ENCODE data around the gene IQCH. TPM values are rescaled to one million over a fixed set of nuclear protein-coding genes. Genes with fewer than 3 reads are reported as not detected.
A peak's percentile ranks its signal among the peaks of the same experiment; 100 is the strongest.

Gene IQCH
- total and polyA plus RNA-seq, 9 of the 15 experiments (the other 6 are each of a cell fraction or from before 2014, with no cell fraction given) = 1.8 to 3.9 (median 2.7) TPM

DNA sequence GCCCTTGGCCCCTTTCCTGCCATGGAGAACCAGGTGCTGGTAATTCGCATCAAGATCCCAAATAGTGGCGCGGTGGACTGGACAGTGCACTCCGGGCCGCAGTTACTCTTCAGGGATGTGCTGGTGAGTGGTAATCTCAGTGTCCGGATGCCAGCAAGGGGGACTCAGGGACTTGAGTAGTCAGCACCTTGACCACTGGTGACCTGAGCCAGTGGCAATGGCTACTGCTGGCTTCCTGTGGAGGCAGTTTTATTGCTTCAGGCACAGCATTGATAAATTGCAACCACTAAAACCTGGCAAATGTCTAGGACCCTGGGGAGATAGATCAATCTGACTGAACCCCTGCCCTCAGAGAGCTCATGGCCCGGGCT, 288.7 kb downstream of the IQCH start (continued):
- TF ChIP-seq, protein P1, sequence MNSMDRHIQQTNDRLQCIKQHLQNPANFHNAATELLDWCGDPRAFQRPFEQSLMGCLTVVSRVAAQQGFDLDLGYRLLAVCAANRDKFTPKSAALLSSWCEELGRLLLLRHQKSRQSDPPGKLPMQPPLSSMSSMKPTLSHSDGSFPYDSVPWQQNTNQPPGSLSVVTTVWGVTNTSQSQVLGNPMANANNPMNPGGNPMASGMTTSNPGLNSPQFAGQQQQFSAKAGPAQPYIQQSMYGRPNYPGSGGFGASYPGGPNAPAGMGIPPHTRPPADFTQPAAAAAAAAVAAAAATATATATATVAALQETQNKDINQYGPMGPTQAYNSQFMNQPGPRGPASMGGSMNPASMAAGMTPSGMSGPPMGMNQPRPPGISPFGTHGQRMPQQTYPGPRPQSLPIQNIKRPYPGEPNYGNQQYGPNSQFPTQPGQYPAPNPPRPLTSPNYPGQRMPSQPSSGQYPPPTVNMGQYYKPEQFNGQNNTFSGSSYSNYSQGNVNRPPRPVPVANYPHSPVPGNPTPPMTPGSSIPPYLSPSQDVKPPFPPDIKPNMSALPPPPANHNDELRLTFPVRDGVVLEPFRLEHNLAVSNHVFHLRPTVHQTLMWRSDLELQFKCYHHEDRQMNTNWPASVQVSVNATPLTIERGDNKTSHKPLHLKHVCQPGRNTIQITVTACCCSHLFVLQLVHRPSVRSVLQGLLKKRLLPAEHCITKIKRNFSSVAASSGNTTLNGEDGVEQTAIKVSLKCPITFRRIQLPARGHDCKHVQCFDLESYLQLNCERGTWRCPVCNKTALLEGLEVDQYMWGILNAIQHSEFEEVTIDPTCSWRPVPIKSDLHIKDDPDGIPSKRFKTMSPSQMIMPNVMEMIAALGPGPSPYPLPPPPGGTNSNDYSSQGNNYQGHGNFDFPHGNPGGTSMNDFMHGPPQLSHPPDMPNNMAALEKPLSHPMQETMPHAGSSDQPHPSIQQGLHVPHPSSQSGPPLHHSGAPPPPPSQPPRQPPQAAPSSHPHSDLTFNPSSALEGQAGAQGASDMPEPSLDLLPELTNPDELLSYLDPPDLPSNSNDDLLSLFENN (IDR thresholded peaks at IDR 0.05; ENCODE audit: low read depth in 2 of 2, low read length in 2 of 2) = no peak
- TF ChIP-seq SNRNP70 (optimal IDR thresholded peaks at IDR 0.05; ENCODE audit: low read depth, low read length) (no peak), SAFB2 (IDR thresholded peaks at IDR 0.05; ENCODE audit: borderline replicate concordance, low read depth, low read length, severe bottlenecking) (no peak), BACH1 (tag; IDR thresholded peaks at IDR 0.05) (no peak), YY1 (IDR thresholded peaks at IDR 0.05; ENCODE audit: borderline replicate concordance in 1 of 3, control insufficient read depth in 1 of 3, extremely low read depth in 1 of 3, insufficient read depth in 3 of 3, insufficient read length in 1 of 3, insufficient replicate concordance in 2 of 3, low read depth in 1 of 3, low read length in 2 of 3) (peak in 1 of 3 experiments; percentile 68), TEAD2 (tag; IDR thresholded peaks at IDR 0.05) (no peak), FOXM1 (IDR thresholded peaks at IDR 0.05; ENCODE audit: low read depth) (no peak), FOXM1 (CRISPR knock-in tag; IDR thresholded peaks at IDR 0.05; ENCODE audit: low read depth) (no peak), RFX7 (CRISPR knock-in tag; IDR thresholded peaks at IDR 0.05) (no peak), ZNF408 (CRISPR knock-in tag; IDR thresholded peaks at IDR 0.05; ENCODE audit: low read depth) (no peak), TOE1 (IDR thresholded peaks at IDR 0.05; ENCODE audit: borderline replicate concordance) (0 out of 2 replicates have a peak, but pooled peaks have one; percentile 13), TOE1 (CRISPR knock-in tag; IDR thresholded peaks at IDR 0.05; ENCODE audit: borderline replicate concordance, low read depth) (no peak), DIDO1 (tag; IDR thresholded peaks at IDR 0.05; ENCODE audit: low read depth) (no peak), DACH1 (IDR thresholded peaks at IDR 0.05; ENCODE audit: partially characterized antibody) (no peak), HMG20A (CRISPR knock-in tag; conservative IDR thresholded peaks at IDR 0.05) (no peak), NR4A1 (CRISPR knock-in tag; IDR thresholded peaks at IDR 0.05) (no peak), NR4A1 (tag; IDR thresholded peaks at IDR 0.05) (no peak), ARID1B (IDR thresholded peaks at IDR 0.05) (no peak)
- TF ChIP-seq, protein P2, sequence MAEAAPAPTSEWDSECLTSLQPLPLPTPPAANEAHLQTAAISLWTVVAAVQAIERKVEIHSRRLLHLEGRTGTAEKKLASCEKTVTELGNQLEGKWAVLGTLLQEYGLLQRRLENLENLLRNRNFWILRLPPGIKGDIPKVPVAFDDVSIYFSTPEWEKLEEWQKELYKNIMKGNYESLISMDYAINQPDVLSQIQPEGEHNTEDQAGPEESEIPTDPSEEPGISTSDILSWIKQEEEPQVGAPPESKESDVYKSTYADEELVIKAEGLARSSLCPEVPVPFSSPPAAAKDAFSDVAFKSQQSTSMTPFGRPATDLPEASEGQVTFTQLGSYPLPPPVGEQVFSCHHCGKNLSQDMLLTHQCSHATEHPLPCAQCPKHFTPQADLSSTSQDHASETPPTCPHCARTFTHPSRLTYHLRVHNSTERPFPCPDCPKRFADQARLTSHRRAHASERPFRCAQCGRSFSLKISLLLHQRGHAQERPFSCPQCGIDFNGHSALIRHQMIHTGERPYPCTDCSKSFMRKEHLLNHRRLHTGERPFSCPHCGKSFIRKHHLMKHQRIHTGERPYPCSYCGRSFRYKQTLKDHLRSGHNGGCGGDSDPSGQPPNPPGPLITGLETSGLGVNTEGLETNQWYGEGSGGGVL (CRISPR knock-in tag; IDR thresholded peaks at IDR 0.05) = no peak

Measured in K562 (cell line).